ENCODE measurements around the gene CCDC8. TPM values are rescaled to one million over a fixed set of nuclear protein-coding genes. Genes with fewer than 3 reads are reported as not detected.
"Not testable (repeated sequence)": the region's sequence is repeated elsewhere in the genome, so short reads cannot be mapped to it uniquely, and the experiment has no call there.

Gene CCDC8
- total RNA-seq, 3 donors from 2014 or later, result 2.2 to 29.7 (median 16.4) TPM

DNA sequence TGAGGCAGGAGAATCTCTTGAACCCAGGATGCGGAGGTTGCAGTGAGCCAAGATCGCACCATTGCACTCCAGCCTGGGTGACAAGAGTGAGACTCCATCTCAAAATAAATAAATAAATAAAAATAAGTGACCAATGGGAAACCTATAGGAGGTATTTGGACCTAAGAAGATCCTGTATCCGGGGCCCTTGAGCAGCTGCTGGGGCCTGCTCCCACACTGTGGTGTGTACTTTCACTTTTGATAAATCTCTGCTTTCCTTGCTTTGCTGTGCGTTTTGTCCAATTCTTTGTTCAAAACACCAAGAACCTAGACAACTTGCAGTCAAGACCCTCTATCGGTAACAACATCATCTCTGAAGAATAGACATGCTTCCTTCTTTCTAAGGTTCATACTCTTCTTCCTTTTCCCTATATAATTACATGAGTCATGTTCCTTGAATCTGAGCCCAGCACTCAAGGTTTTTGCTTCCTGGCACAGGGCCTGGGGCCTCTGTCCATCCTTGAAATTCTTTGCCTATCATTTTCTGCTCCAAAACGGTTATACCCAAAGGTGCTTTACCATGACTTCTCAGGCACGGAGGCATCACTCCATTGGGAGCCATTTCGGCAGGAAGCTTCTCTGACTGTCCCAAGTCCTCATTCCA lies 29.6 kb upstream of the CCDC8 start:
- peak overlapping the region in 1 of 2 donors; percentile 48 for H3K27ac ChIP-seq

DNA sequence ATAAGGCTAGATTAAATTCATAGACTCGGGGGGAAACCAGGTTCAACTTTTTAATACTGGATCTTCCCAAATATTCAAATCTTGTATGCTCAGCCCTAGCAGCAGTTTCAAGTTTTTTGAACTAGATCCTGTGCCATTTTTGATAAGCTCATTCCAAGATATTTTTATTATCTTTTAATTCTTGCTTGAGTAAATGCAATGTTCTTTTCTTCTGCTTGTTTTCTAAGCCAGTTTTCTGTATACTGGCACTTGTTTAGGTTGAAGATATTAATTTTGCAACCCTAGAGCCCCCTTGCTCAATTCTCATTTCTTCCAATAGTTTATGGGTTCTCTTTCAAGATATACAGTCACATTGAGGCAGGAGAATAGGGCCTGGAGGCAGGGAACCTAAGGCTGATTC lies 28.5 kb upstream of the CCDC8 start:
- Histone ChIP-seq H3K9me3 (no peaks in the 10 kb centered on the region), H3K27ac (no peak overlapping the region), H3K4me1 (no peaks in the 10 kb centered on the region), H3K27me3 (no peaks in the 10 kb centered on the region), H3K36me3 (no peaks in the 10 kb centered on the region), H3K4me3 (no peak overlapping the region)
- no peak for DNase-seq (ENCODE audit: low spot score in 2 of 2)
- intact Hi-C loops (cut with DNase I; ENCODE audit: low total_unique reads), result no loop called here
- no peak for TF ChIP-seq POLR2AphosphoS5 (IDR thresholded peaks at IDR 0.05)
- no peak for TF ChIP-seq POLR2A (IDR thresholded peaks at IDR 0.05)
- TF ChIP-seq, protein P1, sequence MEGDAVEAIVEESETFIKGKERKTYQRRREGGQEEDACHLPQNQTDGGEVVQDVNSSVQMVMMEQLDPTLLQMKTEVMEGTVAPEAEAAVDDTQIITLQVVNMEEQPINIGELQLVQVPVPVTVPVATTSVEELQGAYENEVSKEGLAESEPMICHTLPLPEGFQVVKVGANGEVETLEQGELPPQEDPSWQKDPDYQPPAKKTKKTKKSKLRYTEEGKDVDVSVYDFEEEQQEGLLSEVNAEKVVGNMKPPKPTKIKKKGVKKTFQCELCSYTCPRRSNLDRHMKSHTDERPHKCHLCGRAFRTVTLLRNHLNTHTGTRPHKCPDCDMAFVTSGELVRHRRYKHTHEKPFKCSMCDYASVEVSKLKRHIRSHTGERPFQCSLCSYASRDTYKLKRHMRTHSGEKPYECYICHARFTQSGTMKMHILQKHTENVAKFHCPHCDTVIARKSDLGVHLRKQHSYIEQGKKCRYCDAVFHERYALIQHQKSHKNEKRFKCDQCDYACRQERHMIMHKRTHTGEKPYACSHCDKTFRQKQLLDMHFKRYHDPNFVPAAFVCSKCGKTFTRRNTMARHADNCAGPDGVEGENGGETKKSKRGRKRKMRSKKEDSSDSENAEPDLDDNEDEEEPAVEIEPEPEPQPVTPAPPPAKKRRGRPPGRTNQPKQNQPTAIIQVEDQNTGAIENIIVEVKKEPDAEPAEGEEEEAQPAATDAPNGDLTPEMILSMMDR (IDR thresholded peaks at IDR 0.05), result no peak

More for the DNA sequence above, 29.6 kb upstream of the CCDC8 start:
- no peaks in the 10 kb centered on the region for H3K27me3 ChIP-seq
- H3K36me3 ChIP-seq, result no peaks in the 10 kb centered on the region
- intact Hi-C loops (cut with DNase I; ENCODE audit: low total_unique reads), result no loop called here
- H3K4me1 ChIP-seq, result no peaks in the 10 kb centered on the region
- H3K4me3 ChIP-seq, result no peak overlapping the region
- no peaks in the 10 kb centered on the region for H3K9me3 ChIP-seq
- no peak for DNase-seq (ENCODE audit: low spot score in 2 of 2)
- TF ChIP-seq, protein P1 (IDR thresholded peaks at IDR 0.05), result no peak
- TF ChIP-seq POLR2AphosphoS5 (IDR thresholded peaks at IDR 0.05) (peak in 1 of 3 donors; percentile 19), POLR2A (IDR thresholded peaks at IDR 0.05) (no peak)

DNA sequence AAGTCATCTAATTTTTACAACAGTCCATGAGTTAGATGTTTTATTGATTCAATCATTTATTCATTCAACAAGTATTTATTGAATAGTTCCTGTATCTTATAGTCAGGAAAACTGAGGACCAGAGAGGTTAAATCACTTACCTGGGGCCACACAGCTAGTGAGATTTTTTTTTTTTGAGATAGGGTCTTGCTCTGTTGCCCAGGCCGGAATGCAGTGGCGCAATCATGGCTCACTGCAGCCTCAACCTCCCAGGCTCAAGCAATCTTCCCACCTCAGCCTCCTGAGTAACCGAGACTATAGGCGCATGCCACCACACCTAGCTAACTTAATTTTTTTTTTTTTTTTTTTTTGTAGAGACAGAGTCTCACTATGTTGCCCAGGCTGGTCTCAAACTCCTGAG lies 22.3 kb upstream of the CCDC8 start:
- H3K27me3 ChIP-seq; H3K27ac ChIP-seq; H3K4me3 ChIP-seq; H3K4me1 ChIP-seq; H3K36me3 ChIP-seq; intact Hi-C loops (cut with DNase I; ENCODE audit: low total_unique reads); DNase-seq (ENCODE audit: low spot score in 2 of 2); H3K9me3 ChIP-seq: not testable (repeated sequence)

DNA sequence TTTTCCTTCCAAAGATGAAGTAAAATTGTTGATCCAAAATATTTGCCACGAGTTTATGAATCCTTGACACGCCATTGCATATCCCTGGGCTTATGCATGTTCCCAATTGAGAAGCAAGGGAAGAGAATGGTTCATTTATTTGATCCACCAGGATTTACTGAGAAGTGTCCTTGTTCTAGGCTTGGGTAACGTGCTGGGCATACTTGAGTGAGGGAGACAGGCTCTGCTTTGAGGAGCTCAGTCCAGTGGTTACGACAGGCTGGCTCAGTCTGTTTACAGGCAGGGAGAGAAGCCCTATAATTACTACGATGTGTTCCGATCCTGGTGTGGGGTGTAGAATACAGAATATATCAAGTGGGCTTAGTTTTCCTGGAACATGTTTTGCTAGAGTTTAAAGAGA lies 21.6 kb upstream of the CCDC8 start:
- TF ChIP-seq, protein P1 (IDR thresholded peaks at IDR 0.05), result no peak
- no peak for TF ChIP-seq POLR2AphosphoS5 (IDR thresholded peaks at IDR 0.05)
- no peak overlapping the region for H3K4me3 ChIP-seq
- no peaks in the 10 kb centered on the region for H3K36me3 ChIP-seq
- intact Hi-C loops (cut with DNase I; ENCODE audit: low total_unique reads), result no loop called here
- H3K27me3 ChIP-seq, result no peaks in the 10 kb centered on the region
- no peaks in the 10 kb centered on the region for H3K9me3 ChIP-seq
- H3K27ac ChIP-seq, result no peak overlapping the region
- DNase-seq (ENCODE audit: low spot score in 2 of 2), result no peak
- no peaks in the 10 kb centered on the region for H3K4me1 ChIP-seq

- intact Hi-C loops (cut with DNase I; ENCODE audit: low total_unique reads); H3K36me3 ChIP-seq; H3K27ac ChIP-seq; H3K4me3 ChIP-seq; H3K27me3 ChIP-seq; H3K4me1 ChIP-seq; H3K9me3 ChIP-seq; DNase-seq (ENCODE audit: low spot score in 2 of 2): not testable (repeated sequence)
Measured at GRCh38 chr19:46433470-46433869, 20.1 kb upstream of the CCDC8 start.

DNA sequence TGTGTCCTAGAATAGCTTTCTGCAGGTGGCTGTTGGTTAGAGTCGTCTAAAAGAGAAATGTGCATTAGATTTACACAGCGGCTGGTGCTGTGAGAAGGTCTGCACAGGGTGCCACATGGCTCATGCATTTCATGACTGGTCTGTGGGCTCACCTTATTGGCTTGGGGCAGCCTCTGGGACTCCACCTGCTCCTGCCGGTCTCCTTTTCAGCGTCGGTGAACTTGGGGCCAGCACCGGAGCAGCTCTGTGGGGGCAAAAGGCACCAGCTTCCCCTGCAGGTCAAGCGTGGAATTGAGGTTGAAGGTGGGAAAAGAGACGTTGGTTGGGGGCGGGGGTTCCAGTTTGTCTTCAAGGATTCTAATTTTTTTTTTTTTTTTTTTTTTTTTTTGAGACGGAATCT lies 18.5 kb upstream of the CCDC8 start:
- TF ChIP-seq, protein P1 (IDR thresholded peaks at IDR 0.05), result no peak
- no peak for TF ChIP-seq POLR2AphosphoS5 (IDR thresholded peaks at IDR 0.05)
- TF ChIP-seq POLR2A (IDR thresholded peaks at IDR 0.05), result no peak
- peaks cover 0 to 3% of the 10 kb centered on the region in 2 donors for H3K4me1 ChIP-seq
- intact Hi-C loops (cut with DNase I; ENCODE audit: low total_unique reads), result no loop called here
- no peaks in the 10 kb centered on the region for H3K36me3 ChIP-seq
- H3K9me3 ChIP-seq, result no peaks in the 10 kb centered on the region
- no peak overlapping the region for H3K4me3 ChIP-seq
- no peak for DNase-seq (ENCODE audit: low spot score in 2 of 2)
- no peak overlapping the region for H3K27ac ChIP-seq
- no peaks in the 10 kb centered on the region for H3K27me3 ChIP-seq
